RWPE1 (cell line): Measurements from ENCODE around the gene CAMK2D.

ENCODE experiments used
- CTCF ChIA-PET: fragments of 350-600 bp; sonication (Branson Sonifier 250); formaldehyde crosslinking; extraction: SDS; loops from one replicate; lab custom pipeline; 2021; lab: Yijun Ruan, JAX
- POLR2A ChIA-PET: fragments of 400-600 bp; formaldehyde crosslinking; extraction: SDS; loops from one replicate; lab custom pipeline; 2020; ENCODE audit warnings: antibody characterized with exemption; ENCODE audit not compliant: low non-redundant PET; lab: Yijun Ruan, JAX
- DNase-seq: peaks from one replicate; pipeline ENCODE4 v3.0.0; 2012; ENCODE audit warnings: low spot score
- H3K27ac ChIP-seq: fragments of 450-650 bp; 2 replicates; pipeline ENCODE4 v1.5.1; 2017
- TF ChIP-seq, protein P1 (sequence below): fragments of 450-650 bp; conservative IDR thresholded peaks from 2 replicates; pipeline ENCODE4 v1.5.1; 2017; ENCODE audit warnings: low read depth, mild to moderate bottlenecking

Gene CAMK2D

DNA sequence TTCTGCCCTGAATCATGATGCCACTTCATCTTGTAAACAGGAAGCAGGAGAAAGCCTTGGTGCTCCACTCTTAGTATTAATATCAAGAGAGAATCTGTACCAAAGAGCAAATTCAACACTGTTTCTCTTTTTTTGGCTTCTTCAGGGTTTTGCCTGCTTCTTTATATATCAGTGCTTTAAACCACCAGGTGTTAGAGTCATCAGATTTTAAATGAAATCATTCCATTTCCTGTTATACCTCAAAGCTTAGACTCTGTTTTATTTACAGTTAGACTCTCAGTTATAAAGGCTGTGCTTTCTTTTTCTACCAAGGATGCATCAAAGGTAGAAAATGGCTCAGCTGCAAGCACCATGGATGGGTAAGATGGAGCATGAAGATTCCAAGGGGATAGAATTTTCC, 350.9 kb downstream of the CAMK2D start:
- ChIA-PET POLR2A (no interaction called here), CTCF (interaction anchor here (0.5 to 0.7 kb wide), 4 partner anchors 66 to 313 kb away, joined by 3 to 5 read pairs (median 4); no protein-coding TSS in a partner anchor)
- no peak overlapping the region for H3K27ac ChIP-seq
- TF ChIP-seq, protein P1, sequence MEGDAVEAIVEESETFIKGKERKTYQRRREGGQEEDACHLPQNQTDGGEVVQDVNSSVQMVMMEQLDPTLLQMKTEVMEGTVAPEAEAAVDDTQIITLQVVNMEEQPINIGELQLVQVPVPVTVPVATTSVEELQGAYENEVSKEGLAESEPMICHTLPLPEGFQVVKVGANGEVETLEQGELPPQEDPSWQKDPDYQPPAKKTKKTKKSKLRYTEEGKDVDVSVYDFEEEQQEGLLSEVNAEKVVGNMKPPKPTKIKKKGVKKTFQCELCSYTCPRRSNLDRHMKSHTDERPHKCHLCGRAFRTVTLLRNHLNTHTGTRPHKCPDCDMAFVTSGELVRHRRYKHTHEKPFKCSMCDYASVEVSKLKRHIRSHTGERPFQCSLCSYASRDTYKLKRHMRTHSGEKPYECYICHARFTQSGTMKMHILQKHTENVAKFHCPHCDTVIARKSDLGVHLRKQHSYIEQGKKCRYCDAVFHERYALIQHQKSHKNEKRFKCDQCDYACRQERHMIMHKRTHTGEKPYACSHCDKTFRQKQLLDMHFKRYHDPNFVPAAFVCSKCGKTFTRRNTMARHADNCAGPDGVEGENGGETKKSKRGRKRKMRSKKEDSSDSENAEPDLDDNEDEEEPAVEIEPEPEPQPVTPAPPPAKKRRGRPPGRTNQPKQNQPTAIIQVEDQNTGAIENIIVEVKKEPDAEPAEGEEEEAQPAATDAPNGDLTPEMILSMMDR = no peak
- DNase-seq = no peak

- POLR2A ChIA-PET = no interaction called here
- CTCF ChIA-PET = no interaction called here
Measured at GRCh38 chr4:113409181-113409580, 352.4 kb downstream of the CAMK2D start.

GRCh38 chr4:113407409-113407808, 354.1 kb downstream of the CAMK2D start:
- TF ChIP-seq, protein P1 = no peak
- no peak for DNase-seq
- CTCF ChIA-PET = no interaction called here
- POLR2A ChIA-PET = no interaction called here
- H3K27ac ChIP-seq = no peak overlapping the region

More at GRCh38 chr4:113409181-113409580, 352.4 kb downstream of the CAMK2D start:
- TF ChIP-seq, protein P1 = no peak
- H3K27ac ChIP-seq = no peak overlapping the region
- DNase-seq = no peak

DNA sequence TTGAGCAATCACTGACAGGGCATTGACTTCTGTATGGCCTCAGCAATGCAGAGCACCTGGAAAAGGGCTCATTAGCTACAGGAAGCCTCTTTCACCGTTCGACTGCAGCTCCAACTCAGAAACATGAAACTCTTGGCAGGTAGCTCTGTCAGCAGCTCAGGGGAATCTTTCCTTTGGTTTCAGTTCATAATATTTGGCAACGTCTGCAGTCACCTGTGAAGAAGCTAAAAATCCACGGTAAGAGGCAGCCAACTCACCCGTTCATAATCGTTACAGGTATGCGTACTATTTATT, 354.9 kb downstream of the CAMK2D start:
- no peak for DNase-seq
- ChIA-PET POLR2A (no interaction called here), CTCF (interaction anchor here (0.6 kb wide), 1 partner anchor 502 kb away, joined by 3 read pairs; no protein-coding TSS in a partner anchor)

DNA sequence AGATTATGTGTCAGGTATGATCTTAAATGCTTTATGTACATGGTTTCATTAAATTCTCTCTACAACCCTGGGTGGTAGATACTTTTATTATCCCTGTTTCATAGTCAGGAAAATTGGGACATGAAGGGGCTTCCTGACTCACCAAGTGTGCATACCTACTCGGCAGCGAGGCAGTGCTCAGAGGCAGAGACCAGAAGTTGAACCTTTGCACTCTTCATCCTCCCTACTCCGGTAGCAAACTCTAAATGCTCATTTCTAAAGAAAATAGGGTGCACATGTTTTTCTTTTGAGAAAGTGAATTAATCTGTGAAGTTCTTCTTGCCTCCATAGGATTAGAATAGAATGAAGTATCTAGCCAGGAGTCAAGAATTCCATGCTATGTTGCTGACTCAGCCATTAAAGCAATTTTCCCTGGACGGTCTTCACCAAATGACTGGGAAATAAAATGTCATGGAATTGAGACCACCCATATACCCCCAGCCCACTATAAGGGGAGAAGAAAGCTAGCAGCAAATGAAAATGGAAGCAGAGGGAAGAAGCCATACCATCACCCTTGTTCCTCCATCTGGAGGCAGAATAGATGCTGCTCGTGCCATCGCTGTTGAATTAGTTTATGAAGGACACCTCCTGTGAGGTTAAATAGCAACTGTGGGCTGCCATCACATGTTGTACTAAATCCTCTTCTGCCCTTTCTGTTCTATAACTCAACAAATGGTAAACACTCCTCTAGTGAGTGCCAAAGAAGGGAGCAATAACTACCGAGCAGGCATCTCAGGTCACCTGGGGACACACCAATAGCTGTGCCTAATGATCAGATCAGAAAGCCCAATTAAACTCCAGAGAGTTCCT, 355.4 kb downstream of the CAMK2D start:
- TF ChIP-seq, protein P1 = no peak
- ChIA-PET POLR2A (no interaction called here), CTCF (interaction anchor here (0.6 kb wide), 1 partner anchor 502 kb away, joined by 3 read pairs; no protein-coding TSS in a partner anchor)
- no peak overlapping the region for H3K27ac ChIP-seq
- no peak for DNase-seq

More for the DNA sequence above, 354.9 kb downstream of the CAMK2D start:
- TF ChIP-seq, protein P1 = no peak
- H3K27ac ChIP-seq = no peak overlapping the region

GRCh38 chr4:113404841-113405240, 356.7 kb downstream of the CAMK2D start:
- no peak overlapping the region for H3K27ac ChIP-seq
- CTCF ChIA-PET = no interaction called here
- POLR2A ChIA-PET = no interaction called here
- DNase-seq = no peak
- TF ChIP-seq, protein P1 = no peak
